Measurements from ENCODE around the gene VAC14. TPM values are rescaled to one million over a fixed set of nuclear protein-coding genes. Genes with fewer than 3 reads are reported as not detected.
"Not testable (repeated sequence)": the region's sequence is repeated elsewhere in the genome, so short reads cannot be mapped to it uniquely, and the experiment has no call there.

Gene VAC14
- total RNA-seq, 2 experiments from 2014 or later = 23.0 to 23.6 TPM

DNA sequence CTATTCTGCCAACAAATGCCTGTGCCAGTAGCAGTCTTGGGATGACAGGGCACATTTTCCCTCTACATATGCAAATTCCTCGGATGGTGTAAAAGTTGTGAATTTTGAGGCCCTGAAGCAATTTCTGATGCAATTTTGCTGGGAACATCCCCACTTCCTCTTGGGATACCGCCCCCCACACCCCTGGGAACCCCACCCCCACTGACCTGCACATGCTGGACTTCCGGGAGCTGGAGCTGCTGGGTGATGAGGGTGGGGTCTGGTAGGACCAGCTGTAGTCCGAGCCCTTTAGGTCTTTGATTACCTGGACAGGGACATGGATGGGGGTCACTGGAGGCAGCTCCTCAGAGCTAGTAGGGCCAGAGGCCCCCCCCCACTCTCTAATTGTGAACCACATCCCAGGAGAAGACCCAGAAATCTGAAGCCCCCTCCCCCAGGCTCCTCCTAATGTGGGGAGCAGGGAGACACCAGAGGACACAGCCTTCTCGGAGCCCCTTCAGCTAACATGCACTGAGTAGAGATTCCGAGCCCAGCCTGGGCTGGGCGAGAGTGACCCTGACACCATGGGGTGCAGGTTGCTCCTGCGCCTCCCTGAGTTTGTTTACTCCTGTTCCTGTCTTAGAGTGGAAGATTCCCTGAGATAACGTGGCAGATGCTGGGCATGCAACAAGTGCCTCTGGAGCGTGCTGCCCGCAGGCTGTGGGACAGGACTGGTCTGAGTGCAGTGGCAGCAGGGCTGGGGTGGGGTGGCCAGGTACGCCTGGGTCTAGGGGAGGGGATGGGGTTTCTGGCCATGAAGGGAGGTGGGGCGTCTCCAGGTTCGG is 124.1 kb downstream of the VAC14 start:
- H3K27me3 Mint-ChIP-seq = no peaks in the 10 kb centered on the region

DNA sequence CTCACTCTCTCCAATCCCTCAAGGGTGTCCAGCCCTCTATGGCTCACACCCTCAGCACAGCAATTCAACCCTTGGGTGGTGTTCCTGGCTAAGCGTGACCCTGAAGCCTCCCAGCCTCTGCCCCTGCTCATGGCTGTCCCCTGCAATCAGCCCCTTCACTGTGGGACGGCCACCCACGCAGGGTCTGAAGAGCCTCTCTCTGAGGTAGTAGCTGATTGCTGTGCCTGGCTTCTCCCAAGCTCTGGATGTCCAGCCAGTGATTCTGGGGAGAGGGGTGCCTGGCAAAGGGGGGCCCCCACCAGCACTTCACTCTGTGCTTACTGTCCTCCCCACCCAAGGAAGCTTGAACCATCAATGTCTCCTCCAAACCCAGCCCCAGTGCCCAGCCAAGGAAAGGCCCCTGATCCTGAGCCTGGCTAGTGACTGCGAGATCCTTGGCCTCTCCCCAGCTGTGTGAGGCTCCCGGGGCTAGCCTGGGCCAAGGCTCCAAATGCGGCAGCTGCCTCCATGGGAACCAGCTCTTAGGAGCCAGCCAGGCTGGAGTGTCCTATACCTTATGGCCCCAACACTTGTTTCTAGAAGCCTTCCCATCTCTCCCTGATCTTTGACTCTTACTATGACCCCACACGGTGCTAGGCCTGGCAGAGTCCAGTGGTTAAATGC is 125.0 kb downstream of the VAC14 start:
- ATAC-seq (ENCODE audit: poor library complexity) (no peak), DNase-seq (no peak)
- no peaks in the 10 kb centered on the region for H3K36me3 Mint-ChIP-seq (ENCODE audit: low read depth)
- intact Hi-C loops (cut with DNase I, micrococcal nuclease) = no loop called here
- no peaks in the 10 kb centered on the region for H3K9me3 Mint-ChIP-seq
- no peak overlapping the region for H3K4me3 Mint-ChIP-seq
- POLR2A ChIA-PET = no interaction called here
- no peaks in the 10 kb centered on the region for H3K4me1 Mint-ChIP-seq (ENCODE audit: low read depth)
- Histone ChIP-seq H3K27ac (ENCODE audit: low read depth in 1 of 2, low read length in 2 of 2) (no peak overlapping the region), H3K4me3 (ENCODE audit: low read length) (no peak overlapping the region), H3K27me3 (ENCODE audit: control insufficient read depth in 1 of 2, insufficient read depth in 2 of 2, low read length in 2 of 2) (no peaks in the 10 kb centered on the region), H3K9me3 (ENCODE audit: control insufficient read depth in 1 of 2, insufficient read depth in 1 of 2, low read length in 2 of 2) (peaks cover 0 to 9% of the 10 kb centered on the region in 2 experiments), H3K36me3 (ENCODE audit: insufficient read depth, low read length) (no peaks in the 10 kb centered on the region), H3K4me1 (ENCODE audit: insufficient read depth, low read length) (no peaks in the 10 kb centered on the region)
- CTCF ChIA-PET = no interaction called here
- H3K27ac Mint-ChIP-seq = no peak overlapping the region
- TF ChIP-seq, protein P1, sequence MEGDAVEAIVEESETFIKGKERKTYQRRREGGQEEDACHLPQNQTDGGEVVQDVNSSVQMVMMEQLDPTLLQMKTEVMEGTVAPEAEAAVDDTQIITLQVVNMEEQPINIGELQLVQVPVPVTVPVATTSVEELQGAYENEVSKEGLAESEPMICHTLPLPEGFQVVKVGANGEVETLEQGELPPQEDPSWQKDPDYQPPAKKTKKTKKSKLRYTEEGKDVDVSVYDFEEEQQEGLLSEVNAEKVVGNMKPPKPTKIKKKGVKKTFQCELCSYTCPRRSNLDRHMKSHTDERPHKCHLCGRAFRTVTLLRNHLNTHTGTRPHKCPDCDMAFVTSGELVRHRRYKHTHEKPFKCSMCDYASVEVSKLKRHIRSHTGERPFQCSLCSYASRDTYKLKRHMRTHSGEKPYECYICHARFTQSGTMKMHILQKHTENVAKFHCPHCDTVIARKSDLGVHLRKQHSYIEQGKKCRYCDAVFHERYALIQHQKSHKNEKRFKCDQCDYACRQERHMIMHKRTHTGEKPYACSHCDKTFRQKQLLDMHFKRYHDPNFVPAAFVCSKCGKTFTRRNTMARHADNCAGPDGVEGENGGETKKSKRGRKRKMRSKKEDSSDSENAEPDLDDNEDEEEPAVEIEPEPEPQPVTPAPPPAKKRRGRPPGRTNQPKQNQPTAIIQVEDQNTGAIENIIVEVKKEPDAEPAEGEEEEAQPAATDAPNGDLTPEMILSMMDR (IDR thresholded peaks at IDR 0.05) = no peak
- H3K27me3 Mint-ChIP-seq = no peaks in the 10 kb centered on the region

More for the DNA sequence above, 124.1 kb downstream of the VAC14 start:
- ChIA-PET CTCF (no interaction called here), POLR2A (no interaction called here)
- Mint-ChIP-seq H3K4me1 (ENCODE audit: low read depth) (no peaks in the 10 kb centered on the region), H3K36me3 (ENCODE audit: low read depth) (no peaks in the 10 kb centered on the region), H3K4me3 (no peak overlapping the region), H3K9me3 (no peaks in the 10 kb centered on the region), H3K27ac (no peak overlapping the region)
- no peak overlapping the region for H3K27ac ChIP-seq (ENCODE audit: low read depth in 1 of 2, low read length in 2 of 2)
- DNase-seq (no peak), ATAC-seq (ENCODE audit: poor library complexity) (no peak)
- TF ChIP-seq, protein P1 (IDR thresholded peaks at IDR 0.05) = no peak
- no peaks in the 10 kb centered on the region for H3K4me1 ChIP-seq (ENCODE audit: insufficient read depth, low read length)
- intact Hi-C loops (cut with DNase I, micrococcal nuclease) = no loop called here
- H3K4me3 ChIP-seq (ENCODE audit: low read length) = no peak overlapping the region
- peaks cover 0 to under 1% of the 10 kb centered on the region in 2 experiments for H3K27me3 ChIP-seq (ENCODE audit: control insufficient read depth in 1 of 2, insufficient read depth in 2 of 2, low read length in 2 of 2)
- H3K9me3 ChIP-seq (ENCODE audit: control insufficient read depth in 1 of 2, insufficient read depth in 1 of 2, low read length in 2 of 2) = peaks cover 0 to 9% of the 10 kb centered on the region in 2 experiments
- no peaks in the 10 kb centered on the region for H3K36me3 ChIP-seq (ENCODE audit: insufficient read depth, low read length)

DNA sequence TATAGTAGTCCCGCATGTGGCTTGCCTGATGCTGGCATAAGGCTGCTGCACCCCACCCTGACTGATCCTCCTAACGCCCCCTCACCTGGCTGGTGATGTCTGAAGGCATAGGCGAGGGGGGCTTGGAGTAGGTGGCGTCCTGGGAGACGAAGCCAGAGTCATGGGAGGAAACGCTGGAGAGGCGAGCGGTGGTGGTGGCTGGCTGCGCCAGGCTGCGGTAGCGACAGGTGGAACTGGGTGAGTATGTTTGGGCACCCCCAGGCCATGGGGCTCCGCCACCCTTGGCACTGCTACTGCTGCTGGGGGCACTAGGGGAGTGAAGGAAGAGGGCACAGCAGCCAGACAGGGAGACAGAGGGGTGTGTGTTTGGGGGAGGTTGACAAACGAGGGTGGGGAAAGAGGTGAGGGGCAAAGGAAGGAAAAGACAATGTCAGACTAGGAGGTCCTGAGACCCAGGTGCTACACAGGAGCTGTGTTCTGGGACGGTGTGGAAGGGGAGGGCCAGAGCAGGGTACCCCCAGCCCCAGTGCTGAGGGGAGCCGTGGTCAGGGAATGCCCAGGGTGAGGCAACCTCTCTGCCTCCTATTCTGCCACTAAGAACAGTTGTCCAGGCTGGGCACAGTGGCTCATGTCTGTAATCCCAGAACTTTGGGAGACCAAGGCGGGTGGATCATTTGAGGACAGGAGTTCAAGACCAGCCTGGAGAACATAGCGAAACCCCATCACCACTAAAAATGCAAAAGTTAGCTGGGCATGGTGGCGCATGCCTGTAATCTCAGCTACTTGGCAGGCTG is 126.5 kb downstream of the VAC14 start:
- intact Hi-C loops (cut with DNase I, micrococcal nuclease) = no loop called here
- CTCF ChIA-PET = no interaction called here
- no peak for ATAC-seq (ENCODE audit: poor library complexity)

DNA sequence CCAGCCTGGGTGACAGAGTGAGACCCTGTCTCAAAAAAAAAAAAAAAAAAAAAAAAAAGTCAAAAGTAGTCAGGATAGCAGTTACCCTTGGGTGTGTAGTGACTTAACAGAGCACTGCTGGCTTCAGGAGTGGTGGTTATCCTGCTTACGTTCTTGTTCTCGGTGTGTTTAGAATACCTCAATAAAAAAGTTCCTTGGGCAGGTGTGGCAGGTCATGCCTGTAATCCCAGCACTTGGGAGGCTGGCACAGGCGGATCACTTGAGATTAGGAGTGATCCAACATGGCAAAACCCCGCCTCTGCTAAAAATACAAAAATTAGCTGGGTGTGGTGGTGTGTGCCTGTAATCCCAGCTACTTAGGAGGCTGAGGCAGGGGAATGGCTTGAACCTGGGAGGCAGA is 130.0 kb downstream of the VAC14 start:
- H3K4me3 Mint-ChIP-seq; ATAC-seq (ENCODE audit: poor library complexity); CTCF ChIA-PET; H3K4me1 ChIP-seq (ENCODE audit: insufficient read depth, low read length); H3K27me3 ChIP-seq (ENCODE audit: control insufficient read depth in 1 of 2, insufficient read depth in 2 of 2, low read length in 2 of 2); DNase-seq; H3K4me1 Mint-ChIP-seq (ENCODE audit: low read depth); H3K36me3 ChIP-seq (ENCODE audit: insufficient read depth, low read length); H3K9me3 Mint-ChIP-seq; H3K9me3 ChIP-seq (ENCODE audit: control insufficient read depth in 1 of 2, insufficient read depth in 1 of 2, low read length in 2 of 2); H3K4me3 ChIP-seq (ENCODE audit: low read length); intact Hi-C loops (cut with DNase I, micrococcal nuclease); H3K27ac ChIP-seq (ENCODE audit: low read depth in 1 of 2, low read length in 2 of 2); H3K27ac Mint-ChIP-seq; POLR2A ChIA-PET; H3K27me3 Mint-ChIP-seq: not testable (repeated sequence)
- H3K36me3 Mint-ChIP-seq (ENCODE audit: low read depth) = peaks cover 14% of the 10 kb centered on the region

More for the DNA sequence above, 126.5 kb downstream of the VAC14 start:
- H3K27me3 Mint-ChIP-seq = no peaks in the 10 kb centered on the region
- no peak overlapping the region for H3K4me3 ChIP-seq (ENCODE audit: low read length)
- no peaks in the 10 kb centered on the region for H3K4me1 ChIP-seq (ENCODE audit: insufficient read depth, low read length)
- H3K27me3 ChIP-seq (ENCODE audit: control insufficient read depth in 1 of 2, insufficient read depth in 2 of 2, low read length in 2 of 2) = no peaks in the 10 kb centered on the region
- POLR2A ChIA-PET = no interaction called here
- no peaks in the 10 kb centered on the region for H3K36me3 ChIP-seq (ENCODE audit: insufficient read depth, low read length)
- H3K36me3 Mint-ChIP-seq (ENCODE audit: low read depth) = peaks cover 7% of the 10 kb centered on the region
- no peak for DNase-seq
- no peaks in the 10 kb centered on the region for H3K4me1 Mint-ChIP-seq (ENCODE audit: low read depth)
- peaks cover 0 to 9% of the 10 kb centered on the region in 2 experiments for H3K9me3 ChIP-seq (ENCODE audit: control insufficient read depth in 1 of 2, insufficient read depth in 1 of 2, low read length in 2 of 2)
- no peak overlapping the region for H3K4me3 Mint-ChIP-seq
- TF ChIP-seq, protein P1 (IDR thresholded peaks at IDR 0.05) = no peak
- H3K9me3 Mint-ChIP-seq = no peaks in the 10 kb centered on the region
- H3K27ac ChIP-seq (ENCODE audit: low read depth in 1 of 2, low read length in 2 of 2) = no peak overlapping the region
- H3K27ac Mint-ChIP-seq = no peak overlapping the region

Measured in CD4-positive, alpha-beta T cell (primary cell).